ENCODE measurements around the gene PNMA6F.

PNMA6F gene
- total RNA-seq, result 0 reads per million in 9 experiments

- Mint-ChIP-seq H3K36me3 (ENCODE audit: insufficient read depth) (no peaks in the 10 kb centered on the region), H3K9me3 (no peaks in the 10 kb centered on the region), H3K4me1 (ENCODE audit: low read depth in 2 of 2) (no peaks in the 10 kb centered on the region), H3K27me3 (peaks cover 24 to 52% of the 10 kb centered on the region in 2 donors), H3K27ac (no peak within 1 kb of the TSS), H3K4me3 (no peak within 1 kb of the TSS)
- no peak for ATAC-seq (replicated peaks)
- DNase-seq, result no peak
These were observed at the start of gene PNMA6F for GRCh38 chrX:153321381-153322124. Gene PNMA6F, minus strand, starts transcription at chrX:153321767. Its CDS starts 1,093 bp downstream, at chrX:153320674.

- Mint-ChIP-seq H3K27me3 (peaks cover 11 to 13% of the 10 kb centered on the region in 2 donors), H3K9me3 (no peaks in the 10 kb centered on the region), H3K27ac (no peak overlapping the region), H3K4me1 (ENCODE audit: low read depth in 2 of 2) (no peaks in the 10 kb centered on the region), H3K4me3 (no peak overlapping the region), H3K36me3 (ENCODE audit: insufficient read depth) (peaks cover 3% of the 10 kb centered on the region)
- ATAC-seq (replicated peaks), result no peak
- no peak for DNase-seq
These were observed 49.7 kb upstream of the PNMA6F start for GRCh38 chrX:153371256-153371655.

GRCh38 chrX:153370293-153371055 lies 48.9 kb upstream of the PNMA6F start:
- Mint-ChIP-seq H3K27me3 (peaks cover 11 to 13% of the 10 kb centered on the region in 2 donors), H3K4me3 (no peak overlapping the region), H3K9me3 (no peaks in the 10 kb centered on the region), H3K36me3 (ENCODE audit: insufficient read depth) (peaks cover 3% of the 10 kb centered on the region), H3K27ac (no peak overlapping the region), H3K4me1 (ENCODE audit: low read depth in 2 of 2) (no peaks in the 10 kb centered on the region)
- DNase-seq (no peak), ATAC-seq (replicated peaks) (no peak)

GRCh38 chrX:153366878-153367538 lies 45.4 kb upstream of the PNMA6F start:
- H3K36me3 Mint-ChIP-seq (ENCODE audit: insufficient read depth), result peaks cover 3% of the 10 kb centered on the region
- H3K27me3 Mint-ChIP-seq, result peaks cover 11 to 13% of the 10 kb centered on the region in 2 donors
- H3K9me3 Mint-ChIP-seq, result no peaks in the 10 kb centered on the region
- no peak for DNase-seq
- H3K4me1 Mint-ChIP-seq (ENCODE audit: low read depth in 2 of 2), result no peaks in the 10 kb centered on the region
- no peak for ATAC-seq (replicated peaks)
- H3K4me3 Mint-ChIP-seq, result no peak overlapping the region
- H3K27ac Mint-ChIP-seq, result no peak overlapping the region

- no peaks in the 10 kb centered on the region for H3K9me3 Mint-ChIP-seq
- no peaks in the 10 kb centered on the region for H3K4me1 Mint-ChIP-seq (ENCODE audit: low read depth in 2 of 2)
- ATAC-seq (replicated peaks) (no peak), DNase-seq (no peak)
- H3K4me3 Mint-ChIP-seq, result no peak overlapping the region
- peaks cover 11 to 13% of the 10 kb centered on the region in 2 donors for H3K27me3 Mint-ChIP-seq
- no peak overlapping the region for H3K27ac Mint-ChIP-seq
- H3K36me3 Mint-ChIP-seq (ENCODE audit: insufficient read depth), result peaks cover 3% of the 10 kb centered on the region
These were observed 44.6 kb upstream of the PNMA6F start for GRCh38 chrX:153366119-153366518.

- no peaks in the 10 kb centered on the region for H3K4me1 Mint-ChIP-seq (ENCODE audit: low read depth in 2 of 2)
- no peak overlapping the region for H3K4me3 Mint-ChIP-seq
- ATAC-seq (replicated peaks) (no peak), DNase-seq (no peak)
- H3K36me3 Mint-ChIP-seq (ENCODE audit: insufficient read depth), result peaks cover 2% of the 10 kb centered on the region
- no peak overlapping the region for H3K27ac Mint-ChIP-seq
- no peaks in the 10 kb centered on the region for H3K9me3 Mint-ChIP-seq
- peaks cover 10 to 11% of the 10 kb centered on the region in 2 donors for H3K27me3 Mint-ChIP-seq
These were observed 44.1 kb upstream of the PNMA6F start for GRCh38 chrX:153365670-153366069.

- DNase-seq (no peak), ATAC-seq (replicated peaks) (no peak)
- H3K27me3 Mint-ChIP-seq, result no peaks in the 10 kb centered on the region
- H3K4me3 Mint-ChIP-seq, result no peak overlapping the region
- H3K27ac Mint-ChIP-seq, result peak overlapping the region in 1 of 2 donors; percentile 33
- H3K4me1 Mint-ChIP-seq (ENCODE audit: low read depth in 2 of 2), result no peaks in the 10 kb centered on the region
- no peaks in the 10 kb centered on the region for H3K36me3 Mint-ChIP-seq (ENCODE audit: insufficient read depth)
- no peaks in the 10 kb centered on the region for H3K9me3 Mint-ChIP-seq
These were observed 40.3 kb upstream of the PNMA6F start for GRCh38 chrX:153361781-153362397.

GRCh38 chrX:153357877-153358276 lies 36.3 kb upstream of the PNMA6F start:
- ATAC-seq (replicated peaks) (no peak), DNase-seq (no peak)
- Mint-ChIP-seq H3K4me1 (ENCODE audit: low read depth in 2 of 2) (no peaks in the 10 kb centered on the region), H3K27ac (no peak overlapping the region), H3K27me3 (no peaks in the 10 kb centered on the region), H3K36me3 (ENCODE audit: insufficient read depth) (no peaks in the 10 kb centered on the region), H3K4me3 (no peak overlapping the region), H3K9me3 (no peaks in the 10 kb centered on the region)

- no peaks in the 10 kb centered on the region for H3K4me1 Mint-ChIP-seq (ENCODE audit: low read depth in 2 of 2)
- H3K27me3 Mint-ChIP-seq, result no peaks in the 10 kb centered on the region
- H3K27ac Mint-ChIP-seq, result no peak overlapping the region
- ATAC-seq (replicated peaks) (no peak), DNase-seq (no peak)
- H3K4me3 Mint-ChIP-seq, result no peak overlapping the region
- no peaks in the 10 kb centered on the region for H3K9me3 Mint-ChIP-seq
- H3K36me3 Mint-ChIP-seq (ENCODE audit: insufficient read depth), result peaks cover 9% of the 10 kb centered on the region
These were observed 31.8 kb upstream of the PNMA6F start for GRCh38 chrX:153353416-153353815.

- Mint-ChIP-seq H3K27me3 (no peaks in the 10 kb centered on the region), H3K9me3 (no peaks in the 10 kb centered on the region), H3K4me1 (ENCODE audit: low read depth in 2 of 2) (no peaks in the 10 kb centered on the region), H3K36me3 (ENCODE audit: insufficient read depth) (peaks cover 13% of the 10 kb centered on the region), H3K27ac (no peak overlapping the region), H3K4me3 (no peak overlapping the region)
- ATAC-seq (replicated peaks) (no peak), DNase-seq (no peak)
These were observed 31.3 kb upstream of the PNMA6F start for GRCh38 chrX:153352858-153353257.

- H3K4me1 Mint-ChIP-seq (ENCODE audit: low read depth in 2 of 2), result no peaks in the 10 kb centered on the region
- no peaks in the 10 kb centered on the region for H3K27me3 Mint-ChIP-seq
- no peaks in the 10 kb centered on the region for H3K9me3 Mint-ChIP-seq
- H3K27ac Mint-ChIP-seq, result no peak overlapping the region
- H3K36me3 Mint-ChIP-seq (ENCODE audit: insufficient read depth), result peaks cover 17% of the 10 kb centered on the region
- DNase-seq, result no peak
- ATAC-seq (replicated peaks), result no peak
- H3K4me3 Mint-ChIP-seq, result no peak overlapping the region
These were observed 30.4 kb upstream of the PNMA6F start for GRCh38 chrX:153351981-153352380.

- peaks cover 35% of the 10 kb centered on the region for H3K36me3 Mint-ChIP-seq (ENCODE audit: insufficient read depth)
- H3K9me3 Mint-ChIP-seq, result no peaks in the 10 kb centered on the region
- no peaks in the 10 kb centered on the region for H3K27me3 Mint-ChIP-seq
- ATAC-seq (replicated peaks) (no peak), DNase-seq (no peak)
- H3K27ac Mint-ChIP-seq, result no peak overlapping the region
- H3K4me3 Mint-ChIP-seq, result no peak overlapping the region
- peaks cover 0 to 1% of the 10 kb centered on the region in 2 donors for H3K4me1 Mint-ChIP-seq (ENCODE audit: low read depth in 2 of 2)
These were observed 28.4 kb upstream of the PNMA6F start for GRCh38 chrX:153349952-153350351.

- Mint-ChIP-seq H3K27me3 (no peaks in the 10 kb centered on the region), H3K27ac (no peak overlapping the region), H3K4me1 (ENCODE audit: low read depth in 2 of 2) (peaks cover 5 to 8% of the 10 kb centered on the region in 2 donors), H3K4me3 (no peak overlapping the region), H3K36me3 (ENCODE audit: insufficient read depth) (peaks cover 41% of the 10 kb centered on the region), H3K9me3 (no peaks in the 10 kb centered on the region)
- ATAC-seq (replicated peaks), result no peak
- no peak for DNase-seq
These were observed 26.9 kb upstream of the PNMA6F start for GRCh38 chrX:153348421-153348820.
